SU-DHL-6 (cell line): ENCODE measurements around the gene CYTL1.

ENCODE experiments used
- H2AFZ ChIP-seq: fragments of 200-600 bp; sonication (generic); 2 replicates; pipeline ENCODE4 v1.6.1; 2014; ENCODE audit warnings: low read depth, mild to moderate bottlenecking, moderate library complexity, mixed read lengths, antibody characterized with exemption, low read length; ENCODE audit not compliant: severe bottlenecking
- H3F3A ChIP-seq: fragments of 200-600 bp; shearing (Covaris generic); 2 replicates; pipeline ENCODE4 v1.6.0; 2016; ENCODE audit warnings: antibody characterized with exemption, mild to moderate bottlenecking; ENCODE audit not compliant: insufficient read depth
- H3K27ac ChIP-seq: fragments of 200-600 bp; sonication (generic); 2 replicates; pipeline ENCODE4 v1.5.1; 2016; ENCODE audit warnings: low read depth, mild to moderate bottlenecking, low read length, moderate library complexity, mixed read lengths
- H3K27me3 ChIP-seq: fragments of 200-600 bp; sonication (generic), shearing (Covaris generic); 2 replicates; pipeline ENCODE4 v1.6.0; 2014; ENCODE audit warnings: mild to moderate bottlenecking, low read length
- H3K36me3 ChIP-seq: fragments of 200-600 bp; sonication (generic); 2 replicates; pipeline ENCODE4 v1.6.1; 2014; ENCODE audit warnings: mild to moderate bottlenecking, low read length, mixed read lengths
- H3K4me2 ChIP-seq: fragments of 300-600, 200-600 bp; shearing (Covaris generic), sonication (generic); 2 replicates; pipeline ENCODE4 v1.6.0; 2014; ENCODE audit warnings: low read length, low read depth, mild to moderate bottlenecking; ENCODE audit not compliant: poor library complexity, severe bottlenecking
- H3K4me3 ChIP-seq: fragments of 200-600 bp; sonication (generic); 2 replicates; pipeline ENCODE4 v1.5.1; 2014; ENCODE audit warnings: antibody characterized with exemption, low read length, mild to moderate bottlenecking, mixed read lengths; ENCODE audit not compliant: insufficient read depth, poor library complexity, severe bottlenecking
- H3K79me2 ChIP-seq: fragments of 200-600 bp; sonication (generic); 2 replicates; pipeline ENCODE4 v1.6.1; 2014; ENCODE audit warnings: mild to moderate bottlenecking, low read length, moderate library complexity; ENCODE audit not compliant: insufficient read depth
- H3K9ac ChIP-seq: fragments of 200-600 bp; sonication (generic); 2 replicates; pipeline ENCODE4 v1.7.0; 2014; ENCODE audit warnings: mild to moderate bottlenecking, low read length
- H3K9me2 ChIP-seq: fragments of 200-600 bp; sonication (generic); replicated peaks from 2 replicates; pipeline ENCODE4 v1.6.1; 2014; ENCODE audit warnings: low read length; ENCODE audit not compliant: insufficient read depth
- H3K9me3 ChIP-seq: fragments of 200-600 bp; sonication (generic); 2 replicates; pipeline ENCODE4 v1.6.1; 2014; ENCODE audit warnings: low read length, mixed read lengths; ENCODE audit not compliant: insufficient read depth
- H4K20me1 ChIP-seq: fragments of 200-600 bp; sonication (generic); 2 replicates; pipeline ENCODE4 v1.6.1; 2014; ENCODE audit warnings: low read depth, mild to moderate bottlenecking, antibody characterized with exemption, low read length, moderate library complexity, mixed read lengths
- CTCF ChIP-seq: fragments of 200-600 bp; sonication (generic); IDR thresholded peaks from one replicate; pipeline ENCODE4 v1.5.1; 2017; ENCODE audit warnings: antibody characterized with exemption, mild to moderate bottlenecking, low read length, moderate library complexity; ENCODE audit not compliant: insufficient read depth, poor library complexity, severe bottlenecking
- EZH2phosphoT487 ChIP-seq: fragments of 200-600 bp; sonication (generic), shearing (Covaris generic); conservative IDR thresholded peaks from 2 replicates; pipeline ENCODE4 v1.6.1; 2018; ENCODE audit warnings: mild to moderate bottlenecking, antibody characterized with exemption, low read length, moderate library complexity, mixed read lengths

Gene CYTL1

GRCh38 chr4:4990329-4990728 lies 28.9 kb downstream of the CYTL1 start:
- no peak overlapping the region for H3K27ac ChIP-seq
- no peak overlapping the region for H3K9ac ChIP-seq
- no peaks in the 10 kb centered on the region for H3K79me2 ChIP-seq
- no peak overlapping the region for H3K4me3 ChIP-seq
- H4K20me1 ChIP-seq = no peaks in the 10 kb centered on the region
- H3K9me2 ChIP-seq = no peaks in the 10 kb centered on the region
- H2AFZ ChIP-seq = no peak overlapping the region
- no peak overlapping the region for H3K4me2 ChIP-seq
- no peak for TF ChIP-seq CTCF
- no peak for TF ChIP-seq EZH2phosphoT487
- H3K36me3 ChIP-seq = no peaks in the 10 kb centered on the region
- H3K9me3 ChIP-seq = no peaks in the 10 kb centered on the region
- H3K27me3 ChIP-seq = no peaks in the 10 kb centered on the region
- no peaks in the 10 kb centered on the region for H3F3A ChIP-seq

GRCh38 chr4:4989083-4989622 lies 30.1 kb downstream of the CYTL1 start:
- Histone ChIP-seq H3K36me3 (no peaks in the 10 kb centered on the region), H3K4me3 (no peak overlapping the region), H3K27ac (no peak overlapping the region), H3F3A (no peaks in the 10 kb centered on the region), H3K9me3 (no peaks in the 10 kb centered on the region), H3K4me2 (no peak overlapping the region), H3K79me2 (no peaks in the 10 kb centered on the region), H3K9ac (no peak overlapping the region), H3K9me2 (no peaks in the 10 kb centered on the region), H2AFZ (no peak overlapping the region), H3K27me3 (no peaks in the 10 kb centered on the region), H4K20me1 (no peaks in the 10 kb centered on the region)
- no peak for TF ChIP-seq EZH2phosphoT487
- TF ChIP-seq CTCF = no peak

GRCh38 chr4:4987656-4988055 lies 31.6 kb downstream of the CYTL1 start:
- H3F3A ChIP-seq = no peaks in the 10 kb centered on the region
- H3K9me2 ChIP-seq = no peaks in the 10 kb centered on the region
- H4K20me1 ChIP-seq = no peaks in the 10 kb centered on the region
- no peaks in the 10 kb centered on the region for H3K27me3 ChIP-seq
- no peak overlapping the region for H3K4me2 ChIP-seq
- H3K79me2 ChIP-seq = no peaks in the 10 kb centered on the region
- no peaks in the 10 kb centered on the region for H3K36me3 ChIP-seq
- H3K27ac ChIP-seq = no peak overlapping the region
- H3K9ac ChIP-seq = no peak overlapping the region
- no peak overlapping the region for H2AFZ ChIP-seq
- TF ChIP-seq EZH2phosphoT487 (no peak), CTCF (no peak)
- H3K4me3 ChIP-seq = no peak overlapping the region
- no peaks in the 10 kb centered on the region for H3K9me3 ChIP-seq
